PC-9 (cell line): Measurements from ENCODE around the gene ABR. TPM values are rescaled to one million over a fixed set of nuclear protein-coding genes. Genes with fewer than 3 reads are reported as not detected.

ENCODE experiments used
- BruUV-seq: library from RNA; stranded (reverse); fragments of 400-500 nt; replicated peaks from 2 replicates; lab custom pipeline; 2021; lab: Mats Ljungman, UMichigan
- CTCF ChIA-PET: fragments of 300-600 bp; sonication (Branson Sonifier 250); formaldehyde crosslinking; loops from one replicate; lab custom pipeline; 2022; ENCODE audit warnings: antibody characterized with exemption; lab: Charles Lee
- POLR2A ChIA-PET: fragments of 300-600 bp; sonication (Branson Sonifier 250); formaldehyde crosslinking; loops from one replicate; lab custom pipeline; 2022; ENCODE audit warnings: antibody characterized with exemption; ENCODE audit not compliant: unreplicated experiment; lab: Charles Lee
- DNase-seq, 2 experiments: peaks; one replicate each; pipeline versions ENCODE4 v3.0.0 to v3.0.0-alpha.2; 2015 to 2022; ENCODE audit warnings: mixed read lengths in 1 of 2
- H2AFZ ChIP-seq: fragments of 200-600 bp; sonication (generic); 2 replicates; pipeline ENCODE4 v1.8.1; 2017; ENCODE audit warnings: antibody characterized with exemption
- H3F3A ChIP-seq: fragments of 200-600 bp; sonication (generic); 2 replicates; pipeline ENCODE4 v1.8.1; 2017; ENCODE audit warnings: antibody characterized with exemption, mild to moderate bottlenecking, low read depth; ENCODE audit not compliant: insufficient read depth
- H3K27ac ChIP-seq: fragments of 200-600 bp; sonication (generic); 2 replicates; pipeline ENCODE4 v1.6.1; 2016; ENCODE audit warnings: mixed run types
- H3K27me3 ChIP-seq: fragments of 200-600 bp; sonication (generic); 2 replicates; pipeline ENCODE4 v1.6.1; 2016; ENCODE audit warnings: low read depth, mixed run types; ENCODE audit not compliant: insufficient read depth
- H3K36me3 ChIP-seq: fragments of 200-600 bp; sonication (generic); 2 replicates; pipeline ENCODE4 v1.6.1; 2016; ENCODE audit warnings: low read depth, mixed run types
- H3K4me1 ChIP-seq: fragments of 200-600 bp; sonication (generic); replicated peaks from 2 replicates; pipeline ENCODE4 v1.6.1; 2016; ENCODE audit warnings: mixed run types; ENCODE audit not compliant: insufficient read depth
- H3K4me2 ChIP-seq: fragments of 200-600 bp; sonication (generic); 2 replicates; pipeline ENCODE4 v1.6.1; 2017; ENCODE audit warnings: mixed run types
- H3K4me3 ChIP-seq: fragments of 200-600 bp; sonication (generic); 2 replicates; pipeline ENCODE4 v1.6.1; 2016; ENCODE audit warnings: mixed run types
- H3K79me2 ChIP-seq: fragments of 200-600 bp; sonication (generic); 2 replicates; pipeline ENCODE4 v1.6.1; 2017; ENCODE audit warnings: low read depth, mixed run types
- H3K9me2 ChIP-seq: fragments of 200-600 bp; sonication (generic); 2 replicates; pipeline ENCODE4 v1.8.1; 2017; ENCODE audit warnings: mild to moderate bottlenecking; ENCODE audit not compliant: insufficient read depth
- H3K9me3 ChIP-seq: fragments of 200-600 bp; sonication (generic); 2 replicates; pipeline ENCODE4 v1.8.1; 2016; ENCODE audit warnings: low read depth; ENCODE audit not compliant: insufficient read depth
- H4K20me1 ChIP-seq: fragments of 200-600 bp; sonication (generic); 2 replicates; pipeline ENCODE4 v1.8.1; 2017; ENCODE audit not compliant: insufficient read depth
- EZH2 ChIP-seq: fragments of 200-600 bp; sonication (generic); IDR thresholded peaks from 2 replicates; pipeline ENCODE4 v1.8.0; 2017; ENCODE audit warnings: antibody characterized with exemption, low read depth
- intact Hi-C: fragments of 100-400 bp; cut with micrococcal nuclease; formaldehyde crosslinking; loops from one replicate; pipeline ENCODE4 v1.10.0; 2022; ENCODE audit not compliant: unreplicated experiment
- total RNA-seq: library from RNA; stranded (reverse); gene quantifications from 2 replicates; pipeline ENCODE4 v1.2.3, GENCODE V29; 2021
- TF ChIP-seq, protein P1 (sequence below): fragments of 200-600 bp; sonication (generic); conservative IDR thresholded peaks from 2 replicates; pipeline ENCODE4 v1.6.1; 2017; ENCODE audit warnings: mixed run types, antibody characterized with exemption, mild to moderate bottlenecking, moderate library complexity

Gene ABR
- total RNA-seq, 1 experiment from 2014 or later, result 76.0 TPM

DNA sequence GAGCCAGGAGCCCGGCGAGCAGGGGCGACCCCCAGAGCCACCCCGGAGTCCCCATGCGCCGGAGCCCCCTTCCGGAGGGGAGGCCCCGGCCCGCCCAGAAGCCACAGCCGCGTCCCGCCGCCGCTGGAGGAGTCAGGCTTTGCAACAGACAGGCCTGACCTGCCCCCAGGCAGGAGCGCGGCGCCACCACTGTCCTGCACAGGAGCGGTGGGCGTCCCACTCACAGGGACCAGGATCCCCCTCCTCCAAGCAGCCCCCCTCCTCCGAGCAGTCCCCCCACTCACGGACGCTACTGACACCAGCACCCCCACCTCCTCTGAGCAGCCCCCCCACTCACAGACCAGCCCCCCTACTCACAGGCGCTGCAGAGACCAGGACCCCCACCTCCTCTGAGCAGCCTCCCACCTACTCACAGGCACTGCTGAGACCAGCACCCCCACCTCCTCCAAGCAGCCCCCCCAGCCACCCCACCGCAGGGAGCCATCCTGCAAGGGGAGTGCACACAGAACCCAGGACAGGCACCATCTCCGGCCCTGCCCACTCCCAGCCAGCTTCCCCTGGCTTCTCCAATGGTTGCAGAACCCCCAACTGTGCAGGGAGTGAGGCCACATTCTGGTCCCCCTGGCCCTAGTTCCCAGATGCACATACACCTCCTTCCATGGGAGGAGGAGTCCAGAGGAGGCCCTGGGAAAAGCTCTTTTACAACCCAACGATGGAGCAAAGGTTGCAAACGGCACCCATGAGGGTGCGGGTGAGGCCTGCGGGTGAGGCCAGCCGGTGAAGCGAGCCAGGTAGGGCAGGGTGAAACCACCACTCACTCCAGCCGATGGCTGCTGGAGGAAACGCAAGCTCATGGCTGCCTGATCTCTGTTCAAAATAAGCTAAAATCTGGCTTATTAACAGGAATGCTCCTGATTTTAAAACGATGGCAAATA lies 69.9 kb downstream of the ABR start:
- H3K4me1 ChIP-seq, result peaks cover 55% of the 10 kb centered on the region
- intact Hi-C loops, result no loop called here
- peaks cover 32% of the 10 kb centered on the region for H3F3A ChIP-seq
- H3K9me3 ChIP-seq, result no peaks in the 10 kb centered on the region
- CTCF ChIA-PET, result interaction anchor here (0.6 to 2.2 kb wide), 2 partner anchors 13 to 74 kb away, joined by 4 to 11 read pairs; no protein-coding TSS in a partner anchor
- peak overlapping the region; percentile 74; the same call in 1 of the 2 replicates for H2AFZ ChIP-seq
- H3K27me3 ChIP-seq, result no peaks in the 10 kb centered on the region
- peak overlapping the region; percentile 97 for H3K27ac ChIP-seq
- peak; percentile 40 to 66 for DNase-seq
- peaks cover 5% of the 10 kb centered on the region; the same call in 1 of the 2 replicates for H4K20me1 ChIP-seq
- POLR2A ChIA-PET, result interaction anchor here (0.6 to 0.7 kb wide), 4 partner anchors 66 to 606 kb away, joined by 3 to 4 read pairs (median 4); no protein-coding TSS in a partner anchor
- no peaks in the 10 kb centered on the region for H3K9me2 ChIP-seq
- H3K4me3 ChIP-seq, result peak overlapping the region; percentile 89
- H3K4me2 ChIP-seq, result peak overlapping the region; percentile 88
- H3K79me2 ChIP-seq, result peaks cover 18% of the 10 kb centered on the region
- TF ChIP-seq, protein P1, sequence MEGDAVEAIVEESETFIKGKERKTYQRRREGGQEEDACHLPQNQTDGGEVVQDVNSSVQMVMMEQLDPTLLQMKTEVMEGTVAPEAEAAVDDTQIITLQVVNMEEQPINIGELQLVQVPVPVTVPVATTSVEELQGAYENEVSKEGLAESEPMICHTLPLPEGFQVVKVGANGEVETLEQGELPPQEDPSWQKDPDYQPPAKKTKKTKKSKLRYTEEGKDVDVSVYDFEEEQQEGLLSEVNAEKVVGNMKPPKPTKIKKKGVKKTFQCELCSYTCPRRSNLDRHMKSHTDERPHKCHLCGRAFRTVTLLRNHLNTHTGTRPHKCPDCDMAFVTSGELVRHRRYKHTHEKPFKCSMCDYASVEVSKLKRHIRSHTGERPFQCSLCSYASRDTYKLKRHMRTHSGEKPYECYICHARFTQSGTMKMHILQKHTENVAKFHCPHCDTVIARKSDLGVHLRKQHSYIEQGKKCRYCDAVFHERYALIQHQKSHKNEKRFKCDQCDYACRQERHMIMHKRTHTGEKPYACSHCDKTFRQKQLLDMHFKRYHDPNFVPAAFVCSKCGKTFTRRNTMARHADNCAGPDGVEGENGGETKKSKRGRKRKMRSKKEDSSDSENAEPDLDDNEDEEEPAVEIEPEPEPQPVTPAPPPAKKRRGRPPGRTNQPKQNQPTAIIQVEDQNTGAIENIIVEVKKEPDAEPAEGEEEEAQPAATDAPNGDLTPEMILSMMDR, result no peak
- TF ChIP-seq EZH2, result no peak
- no TSS peak for BruUV-seq
- H3K36me3 ChIP-seq, result no peaks in the 10 kb centered on the region

DNA sequence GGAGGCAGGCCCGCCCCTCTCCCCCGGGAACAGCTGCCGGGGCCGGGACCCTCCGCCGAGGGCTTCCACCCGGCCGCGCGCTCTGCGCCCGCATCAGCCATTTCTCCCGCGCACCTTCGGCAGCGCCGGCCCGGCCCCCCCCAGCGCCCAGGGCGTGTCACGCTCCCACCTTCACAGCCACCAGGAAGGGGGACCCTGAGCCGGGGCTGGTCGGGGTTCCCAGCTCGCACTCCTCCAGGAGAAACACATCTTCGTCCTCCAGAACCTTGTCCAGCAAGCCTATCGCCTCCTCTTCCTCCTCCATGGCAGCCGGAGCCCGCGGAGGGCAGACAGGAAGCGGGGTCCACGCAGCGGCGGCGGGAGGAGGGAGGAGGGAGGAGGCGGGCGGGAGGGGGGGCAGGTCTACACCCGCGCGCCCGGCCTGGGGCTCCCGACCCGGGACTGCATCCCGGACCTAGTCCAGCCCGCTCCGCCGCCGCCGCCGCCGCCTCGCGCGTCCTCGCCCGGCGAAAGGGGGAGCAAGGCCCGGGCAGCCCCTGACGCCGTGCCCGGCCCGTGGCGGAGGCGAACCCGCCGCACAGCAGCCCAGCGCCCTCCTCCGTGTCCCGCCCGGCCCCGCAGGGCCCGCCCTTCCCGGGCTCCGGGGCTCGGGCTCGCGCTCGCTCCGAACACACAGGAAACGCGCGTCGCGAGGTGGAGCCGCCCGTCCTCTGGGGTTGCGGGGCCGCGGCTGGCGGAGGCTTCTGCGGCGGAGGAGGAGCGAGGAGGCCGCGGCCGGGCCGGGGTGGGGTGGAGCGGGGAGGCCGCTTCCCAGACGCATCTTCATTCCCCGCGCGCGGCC lies 70.8 kb downstream of the ABR start:
- ChIA-PET POLR2A (no interaction called here), CTCF (interaction anchor here (1.1 to 1.2 kb wide), 2 partner anchors 14 to 51 kb away, joined by 3 read pairs; no protein-coding TSS in a partner anchor)
- H3F3A ChIP-seq, result peaks cover 26% of the 10 kb centered on the region
- DNase-seq, result peak in 1 of 2 experiments; percentile 49
- H4K20me1 ChIP-seq, result peaks cover 5% of the 10 kb centered on the region; the same call in 1 of the 2 replicates
- peak overlapping the region; percentile 88 for H3K4me2 ChIP-seq
- H3K4me1 ChIP-seq, result peaks cover 46% of the 10 kb centered on the region
- TF ChIP-seq, protein P1, result no peak
- TF ChIP-seq EZH2, result no peak
- no peaks in the 10 kb centered on the region for H3K36me3 ChIP-seq
- peak overlapping the region; percentile 97 for H3K27ac ChIP-seq
- no TSS peak for BruUV-seq
- intact Hi-C loops, result no loop called here
- peak overlapping the region; percentile 92 for H2AFZ ChIP-seq
- H3K79me2 ChIP-seq, result peaks cover 18% of the 10 kb centered on the region
- H3K4me3 ChIP-seq, result peak overlapping the region; percentile 89
- H3K9me2 ChIP-seq, result no peaks in the 10 kb centered on the region
- H3K9me3 ChIP-seq, result no peaks in the 10 kb centered on the region
- H3K27me3 ChIP-seq, result no peaks in the 10 kb centered on the region

DNA sequence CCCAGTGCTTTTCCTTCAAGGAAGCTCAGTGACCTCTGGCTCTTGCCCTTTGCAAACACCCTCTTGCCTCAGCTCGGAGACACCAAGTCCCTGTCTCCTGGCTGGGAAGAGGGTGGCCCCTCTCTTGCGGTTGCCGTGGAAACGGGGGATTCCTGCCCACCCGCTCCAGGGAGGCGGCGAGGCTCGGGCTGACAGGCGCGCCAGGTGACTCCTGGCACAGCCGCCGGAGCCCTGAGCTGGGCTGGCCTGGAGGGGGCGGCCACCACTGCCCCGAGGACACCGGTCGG lies 71.4 kb downstream of the ABR start:
- H2AFZ ChIP-seq, result peak overlapping the region; percentile 92; the same call in 1 of the 2 replicates
- H3K4me3 ChIP-seq, result peak overlapping the region; percentile 89
- peaks cover 26% of the 10 kb centered on the region for H3F3A ChIP-seq
- peaks cover 18% of the 10 kb centered on the region for H3K79me2 ChIP-seq
- H3K27ac ChIP-seq, result no peak overlapping the region
- no peaks in the 10 kb centered on the region for H3K27me3 ChIP-seq
- ChIA-PET CTCF (interaction anchor here (1.1 to 1.2 kb wide), 2 partner anchors 14 to 50 kb away, joined by 3 read pairs; no protein-coding TSS in a partner anchor), POLR2A (no interaction called here)
- H3K36me3 ChIP-seq, result no peaks in the 10 kb centered on the region
- TF ChIP-seq, protein P1, result no peak
- TF ChIP-seq EZH2, result no peak
- DNase-seq, result peak in 1 of 2 experiments; percentile 36
- intact Hi-C loops, result no loop called here
- H3K9me2 ChIP-seq, result no peaks in the 10 kb centered on the region
- peaks cover 5% of the 10 kb centered on the region; the same call in 1 of the 2 replicates for H4K20me1 ChIP-seq
- no peaks in the 10 kb centered on the region for H3K9me3 ChIP-seq
- peak overlapping the region; percentile 88 for H3K4me2 ChIP-seq
- no TSS peak for BruUV-seq
- H3K4me1 ChIP-seq, result peaks cover 46% of the 10 kb centered on the region
